Smooth muscle cell (in vitro differentiated cells): Measurements from ENCODE around the gene OR2V2. TPM values are rescaled to one million over a fixed set of nuclear protein-coding genes. Genes with fewer than 3 reads are reported as not detected.

Experiments used
- DNase-seq: peaks from one replicate; lab custom pipeline; 2025; ENCODE audit not compliant: unreplicated experiment; lab: John Stamatoyannopoulos, UW
- H2AFZ ChIP-seq: fragments of 200-600 bp; sonication (generic); 2 replicates; pipeline ENCODE4 v1.6.0; 2016; ENCODE audit warnings: antibody characterized with exemption, low read depth, mild to moderate bottlenecking
- H3F3A ChIP-seq: fragments of 200-600 bp; sonication (generic); 2 replicates; pipeline ENCODE4 v1.6.0; 2017; ENCODE audit warnings: antibody characterized with exemption, low read depth
- H3K27ac ChIP-seq: fragments of 200-600 bp; sonication (generic); 2 replicates; pipeline ENCODE4 v1.5.1; 2016; ENCODE audit warnings: low read depth, mild to moderate bottlenecking
- H3K27me3 ChIP-seq: fragments of 200-600 bp; sonication (generic); 2 replicates; pipeline ENCODE4 v1.6.1; 2016; ENCODE audit warnings: low read depth, mild to moderate bottlenecking
- H3K36me3 ChIP-seq: fragments of 200-600 bp; sonication (generic); 2 replicates; pipeline ENCODE4 v1.5.1; 2016; ENCODE audit warnings: low read depth
- H3K4me1 ChIP-seq: fragments of 200-600 bp; sonication (generic); 2 replicates; pipeline ENCODE4 v1.5.1; 2016; ENCODE audit warnings: low read depth
- H3K4me2 ChIP-seq: fragments of 200-600 bp; sonication (generic); 2 replicates; pipeline ENCODE4 v1.6.0; 2016; ENCODE audit warnings: mild to moderate bottlenecking
- H3K4me3 ChIP-seq: fragments of 200-600 bp; sonication (generic); 2 replicates; pipeline ENCODE4 v1.5.1; 2016; ENCODE audit warnings: mild to moderate bottlenecking
- H3K79me2 ChIP-seq: fragments of 200-600 bp; sonication (generic); 2 replicates; pipeline ENCODE4 v1.6.0; 2016; ENCODE audit warnings: low read depth, mild to moderate bottlenecking
- H3K9ac ChIP-seq: fragments of 200-600 bp; sonication (generic); 2 replicates; pipeline ENCODE4 v1.6.0; 2016; ENCODE audit warnings: low read depth
- H3K9me3 ChIP-seq: fragments of 200-600 bp; sonication (generic); replicated peaks from 2 replicates; pipeline ENCODE4 v1.5.1; 2016; ENCODE audit warnings: low read depth
- H4K20me1 ChIP-seq: fragments of 200-600 bp; sonication (generic); 2 replicates; pipeline ENCODE4 v1.6.0; 2016; ENCODE audit warnings: low read depth
- WGBS: methylation state at CpG from one replicate; pipeline ENCODE4 v1.1.7; 2016; ENCODE audit warnings: low lambda C conversion rate; 5-methylcytosine and 5-hydroxymethylcytosine counted together
- polyA plus RNA-seq: library from polyadenylated mRNA; unstranded; fragments of >200 nt; fragmentation: Nextera tagmentation; extraction: Ambion mirVana; gene quantifications from 2 replicates; pipeline ENCODE4 v1.2.1, GENCODE V29; 2016
- total RNA-seq: library from RNA; depleted of rRNA; stranded (reverse); fragments of >200 nt; gene quantifications from 2 replicates; pipeline ENCODE4 v1.2.3, GENCODE V29; 2014
- TF ChIP-seq, protein P1 (sequence below): fragments of 200-600 bp; sonication (generic); IDR thresholded peaks from 2 replicates; pipeline ENCODE4 v1.5.1; 2017; ENCODE audit warnings: borderline replicate concordance, mild to moderate bottlenecking, antibody characterized with exemption; ENCODE audit not compliant: insufficient read depth, poor library complexity, severe bottlenecking

OR2V2 gene
- total and polyA plus RNA-seq, 2 experiments from 2014 or later, result not detected

GRCh38 chr5:181186986-181187499, 39.7 kb downstream of the OR2V2 start:
- DNase-seq, result no peak
- no peaks in the 10 kb centered on the region for H3K79me2 ChIP-seq
- no peaks in the 10 kb centered on the region for H4K20me1 ChIP-seq
- H3K4me3 ChIP-seq, result peak overlapping the region; percentile 73
- TF ChIP-seq, protein P1, sequence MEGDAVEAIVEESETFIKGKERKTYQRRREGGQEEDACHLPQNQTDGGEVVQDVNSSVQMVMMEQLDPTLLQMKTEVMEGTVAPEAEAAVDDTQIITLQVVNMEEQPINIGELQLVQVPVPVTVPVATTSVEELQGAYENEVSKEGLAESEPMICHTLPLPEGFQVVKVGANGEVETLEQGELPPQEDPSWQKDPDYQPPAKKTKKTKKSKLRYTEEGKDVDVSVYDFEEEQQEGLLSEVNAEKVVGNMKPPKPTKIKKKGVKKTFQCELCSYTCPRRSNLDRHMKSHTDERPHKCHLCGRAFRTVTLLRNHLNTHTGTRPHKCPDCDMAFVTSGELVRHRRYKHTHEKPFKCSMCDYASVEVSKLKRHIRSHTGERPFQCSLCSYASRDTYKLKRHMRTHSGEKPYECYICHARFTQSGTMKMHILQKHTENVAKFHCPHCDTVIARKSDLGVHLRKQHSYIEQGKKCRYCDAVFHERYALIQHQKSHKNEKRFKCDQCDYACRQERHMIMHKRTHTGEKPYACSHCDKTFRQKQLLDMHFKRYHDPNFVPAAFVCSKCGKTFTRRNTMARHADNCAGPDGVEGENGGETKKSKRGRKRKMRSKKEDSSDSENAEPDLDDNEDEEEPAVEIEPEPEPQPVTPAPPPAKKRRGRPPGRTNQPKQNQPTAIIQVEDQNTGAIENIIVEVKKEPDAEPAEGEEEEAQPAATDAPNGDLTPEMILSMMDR, result no peak
- H3K27ac ChIP-seq, result peak overlapping the region; percentile 82
- H3K9ac ChIP-seq, result peak overlapping the region; percentile 50
- H3K4me1 ChIP-seq, result peaks cover 4% of the 10 kb centered on the region
- WGBS, result 27% methylated on average over 8 of the region's 8 CpGs
- no peaks in the 10 kb centered on the region for H3K27me3 ChIP-seq
- H3K36me3 ChIP-seq, result no peaks in the 10 kb centered on the region
- no peaks in the 10 kb centered on the region for H3K9me3 ChIP-seq
- peak overlapping the region; percentile 81 for H3K4me2 ChIP-seq
- H2AFZ ChIP-seq, result peak overlapping the region; percentile 74
- peaks cover 3% of the 10 kb centered on the region for H3F3A ChIP-seq

- no peak for DNase-seq
- Histone ChIP-seq H3K79me2 (no peaks in the 10 kb centered on the region), H3K27ac (peak overlapping the region; percentile 82), H3K9ac (peak overlapping the region; percentile 50), H3K27me3 (no peaks in the 10 kb centered on the region), H3K4me2 (peak overlapping the region; percentile 81), H3K36me3 (no peaks in the 10 kb centered on the region), H3K4me3 (peak overlapping the region; percentile 73), H3F3A (peaks cover 3% of the 10 kb centered on the region), H2AFZ (peak overlapping the region; percentile 74), H3K9me3 (no peaks in the 10 kb centered on the region), H3K4me1 (peaks cover 8% of the 10 kb centered on the region), H4K20me1 (no peaks in the 10 kb centered on the region)
- TF ChIP-seq, protein P1, result peak; percentile 40
- 2% methylated on average over 36 of the region's 37 CpGs for WGBS
Observed at GRCh38 chr5:181187500-181188213, 40.3 kb downstream of the OR2V2 start.

DNA sequence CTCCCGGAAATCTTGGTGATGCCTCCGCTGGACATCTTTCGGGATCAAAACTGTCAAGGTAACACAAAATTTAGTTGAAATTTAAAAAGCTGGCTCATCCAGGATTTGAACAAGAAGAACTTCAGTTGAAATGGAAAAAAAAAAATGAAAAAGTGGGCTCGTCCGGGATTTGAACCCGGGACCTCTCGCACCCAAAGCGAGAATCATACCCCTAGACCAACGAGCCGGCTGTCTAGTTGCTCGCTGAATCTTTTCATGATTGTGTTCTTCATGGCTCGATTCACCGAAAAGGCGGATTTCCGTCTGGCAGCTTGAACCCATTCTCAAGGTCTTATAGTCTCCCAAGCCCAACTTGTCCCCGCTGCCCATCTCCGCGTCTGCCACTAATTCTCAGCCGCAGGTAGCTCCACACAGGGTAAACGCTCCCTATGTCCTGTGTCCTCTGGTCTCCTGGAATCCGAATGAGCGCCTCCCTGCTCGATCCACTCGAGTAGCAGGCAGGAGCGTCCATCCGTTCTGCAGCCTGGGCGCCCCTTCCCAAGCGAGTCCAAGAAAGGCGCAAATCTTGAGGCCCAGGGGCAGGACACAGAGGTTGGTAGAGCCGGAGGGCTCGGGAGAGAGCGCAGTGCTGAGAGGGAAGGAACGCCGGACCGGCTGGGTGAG, 41.4 kb downstream of the OR2V2 start:
- Histone ChIP-seq H3K9ac (no peak overlapping the region), H3K9me3 (no peaks in the 10 kb centered on the region), H3K27ac (peak overlapping the region; percentile 60), H3K27me3 (no peaks in the 10 kb centered on the region), H3K4me3 (peak overlapping the region; percentile 73), H3K4me2 (peak overlapping the region; percentile 93), H3K79me2 (no peaks in the 10 kb centered on the region), H3K4me1 (peaks cover 8% of the 10 kb centered on the region), H3F3A (peaks cover 3% of the 10 kb centered on the region), H2AFZ (peak overlapping the region; percentile 91), H4K20me1 (no peaks in the 10 kb centered on the region), H3K36me3 (no peaks in the 10 kb centered on the region)
- 1% methylated on average over 35 of the region's 35 CpGs for WGBS
- TF ChIP-seq, protein P1, result no peak
- DNase-seq, result no peak
